Karpas-422 (cell line): ENCODE results near the gene CD248. TPM values are rescaled to one million over a fixed set of nuclear protein-coding genes. Genes with fewer than 3 reads are reported as not detected.
A peak's percentile ranks its signal among the peaks of the same experiment; 100 is the strongest.
"Not testable (repeated sequence)": the region's sequence is repeated elsewhere in the genome, so short reads cannot be mapped to it uniquely, and the experiment has no call there.

ENCODE experiments used
- DNase-seq: peaks from one replicate; pipeline ENCODE4 v3.0.0-alpha.2; 2015
- H2AFZ ChIP-seq: fragments of 200-600 bp; sonication (generic); 2 replicates; pipeline ENCODE4 v1.6.1; 2014; ENCODE audit warnings: antibody characterized with exemption, low read length, mixed read lengths
- H3K27ac ChIP-seq: fragments of 200-600 bp; sonication (generic); 2 replicates; pipeline ENCODE4 v1.5.1; 2014; ENCODE audit warnings: mild to moderate bottlenecking, low read length, moderate library complexity
- H3K27me3 ChIP-seq: fragments of 200-600 bp; sonication (generic); 2 replicates; pipeline ENCODE4 v1.6.1; 2014; ENCODE audit warnings: low read length, mixed read lengths
- H3K36me3 ChIP-seq: fragments of 200-600 bp; sonication (generic); 2 replicates; pipeline ENCODE4 v1.6.1; 2014; ENCODE audit warnings: low read length, mixed read lengths; ENCODE audit not compliant: insufficient read depth
- H3K4me1 ChIP-seq: fragments of 200-600 bp; sonication (generic); 2 replicates; pipeline ENCODE4 v1.6.1; 2014; ENCODE audit warnings: mild to moderate bottlenecking, low read length, mixed read lengths
- H3K4me2 ChIP-seq: fragments of 200-600 bp; sonication (generic); 2 replicates; pipeline ENCODE4 v1.6.1; 2014; ENCODE audit warnings: low read length, low read depth, mild to moderate bottlenecking; ENCODE audit not compliant: poor library complexity, severe bottlenecking
- H3K4me3 ChIP-seq: fragments of 200-600 bp; sonication (generic); 2 replicates; pipeline ENCODE4 v1.5.1; 2014; ENCODE audit warnings: mild to moderate bottlenecking, antibody characterized with exemption, low read length, mixed read lengths
- H3K79me2 ChIP-seq: fragments of 200-600 bp; sonication (generic); 2 replicates; pipeline ENCODE4 v1.6.1; 2014; ENCODE audit warnings: mild to moderate bottlenecking, low read length, mixed read lengths
- H3K9ac ChIP-seq: fragments of 200-600 bp; sonication (generic); 2 replicates; pipeline ENCODE4 v1.6.0; 2014; ENCODE audit warnings: low read length
- H3K9me2 ChIP-seq: fragments of 200-600 bp; sonication (generic), shearing (Covaris generic); replicated peaks from 2 replicates; pipeline ENCODE4 v1.6.0; 2014; ENCODE audit warnings: mild to moderate bottlenecking, low read length, moderate library complexity; ENCODE audit not compliant: insufficient read depth
- H3K9me3 ChIP-seq: fragments of 300-700, 200-600 bp; sonication (generic); 2 replicates; pipeline ENCODE4 v1.6.1; 2014; ENCODE audit warnings: low read length, mixed read lengths
- H4K20me1 ChIP-seq: fragments of 200-600 bp; sonication (generic); 2 replicates; pipeline ENCODE4 v1.6.1; 2014; ENCODE audit warnings: mild to moderate bottlenecking, antibody characterized with exemption, low read length, low read depth; ENCODE audit not compliant: insufficient read depth
- total RNA-seq: library from RNA; depleted of rRNA; stranded (reverse); fragments of >200 nt; shearing (Covaris generic); gene quantifications from 2 replicates; pipeline ENCODE4 v1.2.3, GENCODE V29; 2014; ENCODE audit warnings: low replicate concordance

Gene CD248
- total RNA-seq, 1 experiment from 2014 or later = not detected

DNA sequence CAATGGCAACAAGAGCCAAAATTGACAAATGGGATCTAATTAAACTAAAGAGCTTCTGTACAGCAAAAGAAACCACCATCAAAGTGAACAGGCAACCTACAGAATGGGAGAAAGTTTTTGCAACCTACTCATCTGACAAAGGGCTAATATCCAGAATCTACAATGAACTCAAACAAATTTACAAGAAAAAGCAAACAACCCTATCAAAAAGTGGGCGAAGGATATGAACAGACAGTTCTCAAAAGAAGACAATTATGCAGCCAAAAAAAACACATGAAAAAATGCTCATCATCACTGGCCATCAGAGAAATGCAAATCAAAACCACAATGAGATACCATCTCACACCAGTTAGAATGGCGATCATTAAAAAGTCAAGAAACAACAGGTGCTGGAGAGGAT is 3.4 kb upstream of the CD248 start:
- H3K9me2 ChIP-seq, H3K9me3 ChIP-seq, H3K9ac ChIP-seq, H2AFZ ChIP-seq, H4K20me1 ChIP-seq, H3K4me2 ChIP-seq, H3K36me3 ChIP-seq, H3K27ac ChIP-seq, H3K4me3 ChIP-seq, H3K27me3 ChIP-seq, H3K79me2 ChIP-seq, DNase-seq: not testable (repeated sequence)
- H3K4me1 ChIP-seq = peaks cover 26% of the 10 kb centered on the region

GRCh38 chr11:66318600-66318970 is 1.7 kb upstream of the CD248 start:
- no peaks in the 10 kb centered on the region for H3K9me3 ChIP-seq
- peak overlapping the region; percentile 70 for H3K4me2 ChIP-seq
- H3K9me2 ChIP-seq = no peaks in the 10 kb centered on the region
- H3K9ac ChIP-seq = peak overlapping the region; percentile 73
- H3K27me3 ChIP-seq = no peaks in the 10 kb centered on the region
- H3K27ac ChIP-seq = peak overlapping the region; percentile 92
- peak overlapping the region; percentile 54 for H3K4me3 ChIP-seq
- H4K20me1 ChIP-seq = no peaks in the 10 kb centered on the region
- peaks cover 29% of the 10 kb centered on the region for H3K4me1 ChIP-seq
- H3K79me2 ChIP-seq = no peaks in the 10 kb centered on the region
- peak overlapping the region; percentile 54; the same call in 1 of the 2 replicates for H2AFZ ChIP-seq
- no peaks in the 10 kb centered on the region for H3K36me3 ChIP-seq
- no peak for DNase-seq

GRCh38 chr11:66317723-66318599 is 1.1 kb upstream of the CD248 start:
- Histone ChIP-seq H3K9me3 (no peaks in the 10 kb centered on the region), H3K4me1 (peaks cover 35% of the 10 kb centered on the region), H3K4me3 (peak overlapping the region; percentile 54), H3K9ac (peak overlapping the region; percentile 73), H3K27ac (peak overlapping the region; percentile 92), H3K9me2 (no peaks in the 10 kb centered on the region), H4K20me1 (no peaks in the 10 kb centered on the region), H3K36me3 (no peaks in the 10 kb centered on the region), H3K27me3 (no peaks in the 10 kb centered on the region), H3K4me2 (peak overlapping the region; percentile 70), H2AFZ (peak overlapping the region; percentile 54; the same call in 1 of the 2 replicates), H3K79me2 (no peaks in the 10 kb centered on the region)
- peak; percentile 93 for DNase-seq

- peak; percentile 75 for DNase-seq
- Histone ChIP-seq H2AFZ (peak overlapping the region; percentile 54; the same call in 1 of the 2 replicates), H3K4me1 (peaks cover 38% of the 10 kb centered on the region), H3K79me2 (no peaks in the 10 kb centered on the region), H3K9me3 (no peaks in the 10 kb centered on the region), H3K27me3 (no peaks in the 10 kb centered on the region), H3K36me3 (no peaks in the 10 kb centered on the region), H4K20me1 (no peaks in the 10 kb centered on the region), H3K27ac (peak overlapping the region; percentile 92), H3K9me2 (no peaks in the 10 kb centered on the region), H3K4me2 (peak overlapping the region; percentile 70), H3K4me3 (peak overlapping the region; percentile 54), H3K9ac (peak overlapping the region; percentile 73)
These were observed 478 bp upstream of the CD248 start for GRCh38 chr11:66317322-66317722.

DNA sequence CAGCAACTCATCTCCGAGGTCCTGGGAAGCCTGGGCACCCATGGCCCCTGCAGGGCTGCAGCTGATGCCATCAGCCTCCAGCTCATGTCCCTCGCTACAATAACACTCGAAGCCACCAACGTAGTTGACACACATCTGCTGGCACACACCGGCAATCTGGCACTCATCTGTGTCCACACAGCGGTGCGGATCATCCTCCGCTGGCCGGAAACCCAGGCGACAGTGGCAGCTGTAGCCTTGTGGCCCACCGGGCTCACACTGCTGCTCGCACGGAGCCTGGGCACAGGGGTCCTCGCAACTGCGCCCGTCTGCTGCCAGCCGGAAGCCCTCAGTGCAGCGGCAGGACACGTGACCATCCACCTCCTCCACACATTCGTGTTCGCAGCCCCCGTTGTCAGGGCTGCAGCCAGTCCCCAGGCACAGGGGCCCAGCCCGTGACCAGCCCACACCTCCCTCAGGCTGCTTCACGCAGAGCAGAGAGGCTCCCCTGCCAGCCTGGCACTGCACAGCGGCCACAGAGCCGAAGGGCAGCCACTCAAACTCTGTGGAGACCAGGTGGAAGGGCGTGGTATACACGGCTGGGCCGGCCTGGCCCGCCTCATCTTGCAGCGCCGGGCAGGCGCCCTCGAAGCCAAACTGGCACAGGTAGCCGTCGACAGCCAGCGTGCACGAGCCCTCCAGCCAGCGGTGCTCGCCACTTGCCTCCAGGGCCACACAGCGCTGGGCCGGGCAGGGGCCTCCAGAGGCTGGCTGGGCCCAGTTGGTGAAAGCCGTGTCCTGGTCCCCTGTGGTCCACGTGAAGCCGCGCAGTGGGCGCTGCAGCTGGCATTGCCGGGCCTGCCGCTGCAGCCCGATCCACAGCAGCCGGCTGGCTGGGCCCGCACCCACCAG is 678 bp downstream of the CD248 start:
- H3K9me2 ChIP-seq = no peaks in the 10 kb centered on the region
- no peak overlapping the region for H3K4me2 ChIP-seq
- no peaks in the 10 kb centered on the region for H3K36me3 ChIP-seq
- H3K4me1 ChIP-seq = peaks cover 48% of the 10 kb centered on the region
- H3K27ac ChIP-seq = no peak overlapping the region
- no peaks in the 10 kb centered on the region for H4K20me1 ChIP-seq
- H3K4me3 ChIP-seq = no peak overlapping the region
- H2AFZ ChIP-seq = no peak overlapping the region
- H3K9me3 ChIP-seq = no peaks in the 10 kb centered on the region
- DNase-seq = no peak
- no peak overlapping the region for H3K9ac ChIP-seq
- H3K79me2 ChIP-seq = no peaks in the 10 kb centered on the region
- no peaks in the 10 kb centered on the region for H3K27me3 ChIP-seq

DNA sequence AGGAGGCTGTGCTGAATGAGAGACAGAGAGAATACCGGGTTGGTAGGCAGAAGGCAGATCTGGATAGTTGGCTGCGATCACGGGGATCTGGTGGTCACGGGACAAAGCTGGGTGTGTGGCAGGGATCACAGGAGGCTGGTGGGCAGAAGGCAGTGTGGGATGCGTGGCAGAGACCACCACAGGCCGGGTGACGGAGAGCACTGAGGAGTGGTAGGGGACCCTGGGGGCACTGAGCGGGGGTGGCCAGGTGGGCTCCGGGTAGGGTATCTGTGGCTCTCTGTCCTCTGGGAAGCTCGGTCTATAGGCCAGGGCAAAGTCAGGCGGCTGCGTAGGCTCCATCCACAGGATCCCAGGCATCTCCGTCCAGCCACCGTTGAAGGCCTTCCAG is 1.4 kb downstream of the CD248 start:
- H3K9ac ChIP-seq = no peak overlapping the region
- H3K27ac ChIP-seq = no peak overlapping the region

DNA sequence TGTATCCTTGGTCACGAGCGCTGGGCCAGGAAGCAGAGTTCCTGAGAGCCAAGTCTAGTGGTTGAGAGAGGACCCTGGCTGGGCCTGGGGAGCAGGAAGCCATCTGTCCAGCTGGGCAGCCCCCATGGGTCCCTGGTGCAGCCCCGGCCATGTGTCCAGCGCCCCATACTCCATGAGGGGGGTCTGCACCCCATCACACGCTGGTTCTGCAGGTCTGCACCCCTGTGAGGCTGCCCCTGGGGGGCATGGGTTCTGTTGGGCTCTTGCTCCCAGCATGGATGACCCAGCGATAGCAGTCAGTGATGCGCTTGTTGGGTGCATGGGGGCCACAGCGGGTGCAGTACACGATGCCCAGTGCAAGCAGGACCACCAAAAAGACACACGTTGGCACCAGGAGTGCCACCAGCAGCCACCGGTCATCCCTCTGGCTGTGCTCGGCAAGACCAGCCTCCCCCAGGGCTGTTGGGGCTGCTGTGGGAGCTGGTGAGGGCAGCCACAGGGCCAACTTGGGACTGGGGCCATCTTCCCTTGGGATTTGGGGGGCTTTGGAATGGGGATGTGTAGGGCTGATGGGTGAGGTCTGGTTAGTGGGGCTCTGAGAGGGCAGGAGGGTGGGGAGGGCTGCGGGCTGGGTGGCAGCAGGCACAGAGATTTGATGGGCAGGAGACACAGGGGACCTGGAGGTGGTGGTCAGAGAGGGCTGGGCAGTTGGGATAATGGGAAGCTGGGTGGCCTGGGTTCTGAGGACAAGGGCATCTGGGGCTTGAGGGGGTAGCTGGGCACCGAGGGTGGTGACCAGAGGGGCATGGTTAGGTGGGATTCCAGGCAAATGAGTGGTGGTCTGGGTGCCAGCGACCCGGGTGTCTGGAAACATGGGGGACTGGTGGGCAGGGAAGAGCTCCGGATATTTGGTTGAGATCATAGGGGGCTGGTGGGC is 2.0 kb downstream of the CD248 start:
- no peaks in the 10 kb centered on the region for H3K36me3 ChIP-seq
- no peak overlapping the region for H2AFZ ChIP-seq
- no peak overlapping the region for H3K4me3 ChIP-seq
- no peaks in the 10 kb centered on the region for H3K9me3 ChIP-seq
- no peaks in the 10 kb centered on the region for H3K27me3 ChIP-seq
- no peak overlapping the region for H3K4me2 ChIP-seq
- no peak overlapping the region for H3K27ac ChIP-seq
- no peaks in the 10 kb centered on the region for H4K20me1 ChIP-seq
- no peaks in the 10 kb centered on the region for H3K9me2 ChIP-seq
- no peak overlapping the region for H3K9ac ChIP-seq
- peaks cover 50% of the 10 kb centered on the region for H3K4me1 ChIP-seq
- DNase-seq = no peak
- H3K79me2 ChIP-seq = no peaks in the 10 kb centered on the region

More for the DNA sequence above, 1.4 kb downstream of the CD248 start:
- no peak for DNase-seq
- H3K4me2 ChIP-seq = no peak overlapping the region
- H4K20me1 ChIP-seq = no peaks in the 10 kb centered on the region
- H2AFZ ChIP-seq = no peak overlapping the region
- no peaks in the 10 kb centered on the region for H3K9me3 ChIP-seq
- no peak overlapping the region for H3K4me3 ChIP-seq
- H3K36me3 ChIP-seq = no peaks in the 10 kb centered on the region
- no peaks in the 10 kb centered on the region for H3K79me2 ChIP-seq
- no peaks in the 10 kb centered on the region for H3K27me3 ChIP-seq
- no peaks in the 10 kb centered on the region for H3K9me2 ChIP-seq
- peaks cover 50% of the 10 kb centered on the region for H3K4me1 ChIP-seq
